HepG2 (cell line): ENCODE measurements around the gene MTCH2. TPM values are rescaled to one million over a fixed set of nuclear protein-coding genes. Genes with fewer than 3 reads are reported as not detected.

Experiments used
- ARNT2 ChIP-seq: sonication (generic); formaldehyde crosslinking; IDR thresholded peaks from 2 replicates; pipeline ENCODE4 v1.8.0; 2022; ENCODE audit warnings: mild to moderate bottlenecking, low read depth, missing genetic modification reagents, moderate library complexity
- CBX1 ChIP-seq: IDR thresholded peaks from one replicate; pipeline ENCODE4 v1.6.1; 2016; ENCODE audit warnings: antibody characterized with exemption, low read depth
- CREM ChIP-seq, 2 experiments: sonication (generic) in 1 of 2; formaldehyde crosslinking in 1 of 2; IDR thresholded peaks; 2 replicates each; pipeline versions ENCODE4 v1.4.0 to v1.6.1; 2016 to 2020; ENCODE audit warnings: antibody characterized with exemption in 1 of 2, mild to moderate bottlenecking in 1 of 2, missing genetic modification reagents in 1 of 2
- ELF3 ChIP-seq: IDR thresholded peaks from 2 replicates; pipeline ENCODE4 v1.6.1; 2016; ENCODE audit warnings: missing genetic modification reagents, missing compliant biosample characterization
- FOSL1 ChIP-seq: sonication (generic); formaldehyde crosslinking; IDR thresholded peaks from 2 replicates; pipeline ENCODE4 v1.9.0; 2021; ENCODE audit warnings: missing genetic modification reagents, borderline replicate concordance
- HOXA5 ChIP-seq: sonication (generic); formaldehyde crosslinking; IDR thresholded peaks from 2 replicates; pipeline ENCODE4 v1.4.0; 2020; ENCODE audit warnings: missing genetic modification reagents
- MEIS1 ChIP-seq: sonication (generic); formaldehyde crosslinking; IDR thresholded peaks from 2 replicates; pipeline ENCODE4 v1.9.0; 2021; ENCODE audit warnings: mild to moderate bottlenecking, missing genetic modification reagents, moderate library complexity, borderline replicate concordance
- RAD51 ChIP-seq: fragments of 450-650 bp; IDR thresholded peaks from 2 replicates; pipeline ENCODE4 v1.6.1; 2016; ENCODE audit warnings: borderline replicate concordance
- RELA ChIP-seq: sonication (generic); formaldehyde crosslinking; IDR thresholded peaks from 2 replicates; pipeline ENCODE4 v1.4.0; 2020; ENCODE audit warnings: missing genetic modification reagents
- RFX5 ChIP-seq: IDR thresholded peaks from 2 replicates; pipeline ENCODE4 v1.6.1; 2011; ENCODE audit warnings: low read depth, low read length, improper control_type of control experiment
- RFXAP ChIP-seq: sonication (generic); formaldehyde crosslinking; IDR thresholded peaks from 2 replicates; pipeline ENCODE4 v1.4.0; 2020; ENCODE audit warnings: missing genetic modification reagents, borderline replicate concordance
- ZNF383 ChIP-seq: sonication (generic); formaldehyde crosslinking; IDR thresholded peaks from 2 replicates; pipeline ENCODE4 v1.4.0; 2020; ENCODE audit warnings: missing genetic modification reagents, mild to moderate bottlenecking, borderline replicate concordance
- ZNF724P ChIP-seq: sonication (generic); formaldehyde crosslinking; IDR thresholded peaks from 2 replicates; pipeline ENCODE4 v1.8.0; 2022; ENCODE audit warnings: missing genetic modification reagents, borderline replicate concordance
- ZNF75D ChIP-seq: sonication (generic); formaldehyde crosslinking; IDR thresholded peaks from 2 replicates; pipeline ENCODE4 v1.8.1; 2023; ENCODE audit warnings: missing genetic modification reagents, mild to moderate bottlenecking, borderline replicate concordance
- polyA plus RNA-seq, 8 experiments: library from polyadenylated mRNA; depleted of rRNA in 3 of 8; stranded (reverse) in 7 of 8; unstranded in 1 of 8; fragments of >200 nt; fragmentation: Illumina TruSeq in 4 of 8; extraction: Trizol in 4 of 8; gene quantifications; 2 replicates each; pipeline versions ENCODE4 v1.2.1 to v1.2.3, GENCODE V29; 2011 to 2016; ENCODE audit warnings: low read depth in 4 of 8, missing spikeins in 1 of 8, mixed read lengths in 1 of 8; ENCODE audit not compliant: insufficient read depth in 1 of 8
- total RNA-seq, 5 experiments: library from RNA; depleted of rRNA; stranded (reverse); fragments of >200 nt; fragmentation: Illumina TruSeq; extraction: Trizol; gene quantifications; 2 replicates each; pipeline ENCODE4 v1.2.3, GENCODE V29; 2016; ENCODE audit warnings: low read depth in 1 of 5
- TF ChIP-seq, protein P1 (sequence below), 2 experiments: sonication (generic) in 1 of 2; formaldehyde crosslinking in 1 of 2; IDR thresholded peaks; 2 replicates each; pipeline versions ENCODE4 v1.6.1 to v1.9.0; 2014 to 2022; ENCODE audit warnings: antibody characterized with exemption in 1 of 2, borderline replicate concordance in 1 of 2, inconsistent platforms in 1 of 2, low read depth in 1 of 2, missing genetic modification reagents in 1 of 2
- TF ChIP-seq, protein P2 (sequence below): sonication (generic); formaldehyde crosslinking; IDR thresholded peaks from 2 replicates; pipeline ENCODE4 v1.5.0; 2020; ENCODE audit warnings: mild to moderate bottlenecking, missing genetic modification reagents

MTCH2 gene
- total and polyA plus RNA-seq, 2 of the 13 experiments (the other 11 are each of a cell fraction or from before 2014, with no cell fraction given), result 112 to 272 TPM

DNA sequence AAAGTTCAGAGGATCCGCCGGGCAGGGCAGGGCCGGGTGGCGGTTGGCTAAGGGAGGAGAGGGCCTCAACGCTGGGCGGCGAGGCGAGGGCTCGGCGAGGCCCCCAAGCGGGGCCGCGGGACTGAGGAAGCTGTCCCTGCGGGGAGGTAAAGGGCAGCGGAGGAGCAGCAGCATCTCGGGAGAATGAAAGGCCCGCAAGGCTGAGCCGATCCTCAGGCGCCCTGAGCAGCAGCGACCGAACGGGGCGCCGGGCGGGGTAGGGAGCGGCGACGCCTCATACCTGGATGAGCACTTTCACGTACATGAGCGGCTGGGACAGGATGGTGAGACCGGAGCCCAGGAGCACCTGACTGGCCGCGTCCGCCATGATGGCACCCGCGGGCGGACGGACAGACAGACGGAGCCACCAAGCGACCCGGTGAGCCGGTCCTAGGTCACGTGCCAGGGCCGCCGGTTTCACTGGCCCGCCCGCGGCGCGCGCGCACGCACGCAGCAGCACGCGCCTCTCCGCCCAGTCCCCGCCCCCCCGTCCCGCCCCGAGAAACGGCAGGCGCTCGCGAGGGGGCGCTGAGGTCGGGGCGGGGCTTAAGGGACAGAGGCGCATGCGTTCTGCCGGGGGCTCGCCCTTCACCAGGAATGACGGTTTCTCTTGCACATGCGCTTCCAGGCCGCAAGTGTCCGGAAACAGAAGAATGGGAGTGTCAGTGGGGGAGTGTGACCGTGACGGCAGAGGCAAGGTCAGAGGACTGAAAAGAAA, at the start of gene MTCH2 (continued):
- TF ChIP-seq, protein P1, sequence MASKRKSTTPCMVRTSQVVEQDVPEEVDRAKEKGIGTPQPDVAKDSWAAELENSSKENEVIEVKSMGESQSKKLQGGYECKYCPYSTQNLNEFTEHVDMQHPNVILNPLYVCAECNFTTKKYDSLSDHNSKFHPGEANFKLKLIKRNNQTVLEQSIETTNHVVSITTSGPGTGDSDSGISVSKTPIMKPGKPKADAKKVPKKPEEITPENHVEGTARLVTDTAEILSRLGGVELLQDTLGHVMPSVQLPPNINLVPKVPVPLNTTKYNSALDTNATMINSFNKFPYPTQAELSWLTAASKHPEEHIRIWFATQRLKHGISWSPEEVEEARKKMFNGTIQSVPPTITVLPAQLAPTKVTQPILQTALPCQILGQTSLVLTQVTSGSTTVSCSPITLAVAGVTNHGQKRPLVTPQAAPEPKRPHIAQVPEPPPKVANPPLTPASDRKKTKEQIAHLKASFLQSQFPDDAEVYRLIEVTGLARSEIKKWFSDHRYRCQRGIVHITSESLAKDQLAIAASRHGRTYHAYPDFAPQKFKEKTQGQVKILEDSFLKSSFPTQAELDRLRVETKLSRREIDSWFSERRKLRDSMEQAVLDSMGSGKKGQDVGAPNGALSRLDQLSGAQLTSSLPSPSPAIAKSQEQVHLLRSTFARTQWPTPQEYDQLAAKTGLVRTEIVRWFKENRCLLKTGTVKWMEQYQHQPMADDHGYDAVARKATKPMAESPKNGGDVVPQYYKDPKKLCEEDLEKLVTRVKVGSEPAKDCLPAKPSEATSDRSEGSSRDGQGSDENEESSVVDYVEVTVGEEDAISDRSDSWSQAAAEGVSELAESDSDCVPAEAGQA (IDR thresholded peaks at IDR 0.05; ENCODE audit: low read depth), result peak; percentile 73; the same call in 1 of the 2 replicates
- TF ChIP-seq, protein P1 (CRISPR knock-in tag; IDR thresholded peaks at IDR 0.05; ENCODE audit: borderline replicate concordance), result 0 out of 2 replicates have a peak, but pooled peaks have one; percentile 42
- peak; percentile 71; the same call in 1 of the 2 replicates for TF ChIP-seq RFXAP (CRISPR knock-in tag)
- TF ChIP-seq RAD51, result peak; percentile 57
- TF ChIP-seq MEIS1 (CRISPR knock-in tag), result peak; percentile 68
- TF ChIP-seq ZNF383 (CRISPR knock-in tag), result no peak
- TF ChIP-seq RELA (CRISPR knock-in tag), result peak; percentile 58; the same call in 1 of the 2 replicates
- peak; percentile 97 for TF ChIP-seq ARNT2 (CRISPR knock-in tag)
- TF ChIP-seq, protein P2, sequence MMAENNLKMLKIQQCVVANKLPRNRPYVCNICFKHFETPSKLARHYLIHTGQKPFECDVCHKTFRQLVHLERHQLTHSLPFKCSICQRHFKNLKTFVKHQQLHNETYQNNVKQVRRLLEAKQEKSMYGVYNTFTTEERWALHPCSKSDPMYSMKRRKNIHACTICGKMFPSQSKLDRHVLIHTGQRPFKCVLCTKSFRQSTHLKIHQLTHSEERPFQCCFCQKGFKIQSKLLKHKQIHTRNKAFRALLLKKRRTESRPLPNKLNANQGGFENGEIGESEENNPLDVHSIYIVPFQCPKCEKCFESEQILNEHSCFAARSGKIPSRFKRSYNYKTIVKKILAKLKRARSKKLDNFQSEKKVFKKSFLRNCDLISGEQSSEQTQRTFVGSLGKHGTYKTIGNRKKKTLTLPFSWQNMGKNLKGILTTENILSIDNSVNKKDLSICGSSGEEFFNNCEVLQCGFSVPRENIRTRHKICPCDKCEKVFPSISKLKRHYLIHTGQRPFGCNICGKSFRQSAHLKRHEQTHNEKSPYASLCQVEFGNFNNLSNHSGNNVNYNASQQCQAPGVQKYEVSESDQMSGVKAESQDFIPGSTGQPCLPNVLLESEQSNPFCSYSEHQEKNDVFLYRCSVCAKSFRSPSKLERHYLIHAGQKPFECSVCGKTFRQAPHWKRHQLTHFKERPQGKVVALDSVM, result peak; percentile 80; the same call in 1 of the 2 replicates
- TF ChIP-seq ELF3 (CRISPR knock-in tag), result 0 out of 2 replicates have a peak, but pooled peaks have one; percentile 10
- TF ChIP-seq HOXA5, result 0 out of 2 replicates have a peak, but pooled peaks have one; percentile 53
- peak; percentile 12; the same call in 1 of the 2 replicates for TF ChIP-seq RFX5
- TF ChIP-seq FOSL1 (CRISPR knock-in tag), result peak; percentile 13; the same call in 1 of the 2 replicates
- TF ChIP-seq ZNF724P (CRISPR knock-in tag), result peak; percentile 94
- no peak for TF ChIP-seq ZNF75D (CRISPR knock-in tag)
- peak; percentile 53 for TF ChIP-seq CBX1
- TF ChIP-seq CREM (IDR thresholded peaks at IDR 0.05), result peak; percentile 42; the same call in 1 of the 2 replicates
- TF ChIP-seq CREM (CRISPR knock-in tag; IDR thresholded peaks at IDR 0.05), result no peak
